Type B pancreatic cell (in vitro differentiated cells): ENCODE results near the gene TLE1. TPM values are rescaled to one million over a fixed set of nuclear protein-coding genes. Genes with fewer than 3 reads are reported as not detected.

Experiments
- DNase-seq: peaks from one replicate; pipeline ENCODE4 v3.0.0; 2021; ENCODE audit warnings: mixed read lengths; ENCODE audit not compliant: unreplicated experiment; ENCODE audit errors: extremely low spot score
- H3K27ac Mint-ChIP-seq: 2 replicates; pipeline ENCODE4 v1.8.0; 2021; ENCODE audit warnings: mild to moderate bottlenecking, mixed read lengths
- H3K27me3 Mint-ChIP-seq: 2 replicates; pipeline ENCODE4 v1.8.0; 2021; ENCODE audit warnings: mixed read lengths
- H3K36me3 Mint-ChIP-seq: 2 replicates; pipeline ENCODE4 v1.8.0; 2021; ENCODE audit warnings: mixed read lengths
- H3K4me1 Mint-ChIP-seq: one replicate; pipeline ENCODE4 v1.8.0; 2021; ENCODE audit warnings: mixed read lengths; ENCODE audit not compliant: unreplicated experiment
- H3K4me3 Mint-ChIP-seq: 2 replicates; pipeline ENCODE4 v1.8.0; 2021; ENCODE audit warnings: mild to moderate bottlenecking, mixed read lengths
- H3K9me3 Mint-ChIP-seq: 2 replicates; pipeline ENCODE4 v1.8.0; 2021; ENCODE audit warnings: mixed read lengths
- total RNA-seq: library from RNA; stranded (reverse); gene quantifications from 2 replicates; pipeline ENCODE4 v1.2.1, GENCODE V29; 2021; ENCODE audit warnings: low replicate concordance
- TF ChIP-seq, protein P1 (sequence below): fragments of 200-600 bp; sonication (generic); conservative IDR thresholded peaks from 2 replicates; pipeline ENCODE4 v1.5.0; 2021; ENCODE audit warnings: antibody characterized with exemption, mild to moderate bottlenecking

The TLE1 gene
- total RNA-seq, 1 donor from 2014 or later: 99.6 TPM

DNA sequence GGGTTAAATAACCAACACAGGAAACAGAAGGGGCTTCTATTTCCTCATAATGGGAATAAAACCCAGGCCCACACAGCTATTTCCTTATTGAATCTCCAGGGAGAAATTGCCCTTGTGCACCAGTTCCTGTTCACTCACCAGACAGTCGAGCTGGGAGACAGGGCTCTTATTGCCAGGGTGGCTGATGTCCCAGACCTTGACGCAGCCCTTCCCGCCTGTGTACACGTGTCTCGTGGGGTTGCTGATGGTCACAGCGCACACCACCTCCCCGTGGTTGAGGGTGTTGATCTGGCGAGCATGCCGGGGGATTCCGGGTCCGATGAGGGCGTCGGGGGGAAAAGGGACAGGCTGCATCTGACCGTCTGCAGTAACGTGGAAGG is 96.5 kb downstream of the TLE1 start:
- DNase-seq: no peak
- H3K4me3 Mint-ChIP-seq: no peak overlapping the region
- H3K27ac Mint-ChIP-seq: peak overlapping the region; percentile 51
- H3K36me3 Mint-ChIP-seq: peaks cover 77% of the 10 kb centered on the region
- peaks cover 45% of the 10 kb centered on the region for H3K4me1 Mint-ChIP-seq
- TF ChIP-seq, protein P1, sequence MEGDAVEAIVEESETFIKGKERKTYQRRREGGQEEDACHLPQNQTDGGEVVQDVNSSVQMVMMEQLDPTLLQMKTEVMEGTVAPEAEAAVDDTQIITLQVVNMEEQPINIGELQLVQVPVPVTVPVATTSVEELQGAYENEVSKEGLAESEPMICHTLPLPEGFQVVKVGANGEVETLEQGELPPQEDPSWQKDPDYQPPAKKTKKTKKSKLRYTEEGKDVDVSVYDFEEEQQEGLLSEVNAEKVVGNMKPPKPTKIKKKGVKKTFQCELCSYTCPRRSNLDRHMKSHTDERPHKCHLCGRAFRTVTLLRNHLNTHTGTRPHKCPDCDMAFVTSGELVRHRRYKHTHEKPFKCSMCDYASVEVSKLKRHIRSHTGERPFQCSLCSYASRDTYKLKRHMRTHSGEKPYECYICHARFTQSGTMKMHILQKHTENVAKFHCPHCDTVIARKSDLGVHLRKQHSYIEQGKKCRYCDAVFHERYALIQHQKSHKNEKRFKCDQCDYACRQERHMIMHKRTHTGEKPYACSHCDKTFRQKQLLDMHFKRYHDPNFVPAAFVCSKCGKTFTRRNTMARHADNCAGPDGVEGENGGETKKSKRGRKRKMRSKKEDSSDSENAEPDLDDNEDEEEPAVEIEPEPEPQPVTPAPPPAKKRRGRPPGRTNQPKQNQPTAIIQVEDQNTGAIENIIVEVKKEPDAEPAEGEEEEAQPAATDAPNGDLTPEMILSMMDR: no peak
- H3K27me3 Mint-ChIP-seq: peaks cover 4% of the 10 kb centered on the region
- peaks cover 8% of the 10 kb centered on the region for H3K9me3 Mint-ChIP-seq

GRCh38 chr9:81591791-81592190 is 97.6 kb downstream of the TLE1 start:
- Mint-ChIP-seq H3K27ac (no peak overlapping the region), H3K9me3 (peaks cover 8% of the 10 kb centered on the region), H3K4me1 (peaks cover 47% of the 10 kb centered on the region), H3K4me3 (no peak overlapping the region), H3K27me3 (peaks cover 4% of the 10 kb centered on the region), H3K36me3 (peaks cover 80% of the 10 kb centered on the region)
- TF ChIP-seq, protein P1: no peak
- no peak for DNase-seq

GRCh38 chr9:81590688-81591087 is 98.7 kb downstream of the TLE1 start:
- H3K9me3 Mint-ChIP-seq: peaks cover 8% of the 10 kb centered on the region
- peaks cover 36% of the 10 kb centered on the region for H3K4me1 Mint-ChIP-seq
- H3K4me3 Mint-ChIP-seq: no peak overlapping the region
- TF ChIP-seq, protein P1: no peak
- H3K36me3 Mint-ChIP-seq: peaks cover 75% of the 10 kb centered on the region
- peaks cover 4% of the 10 kb centered on the region for H3K27me3 Mint-ChIP-seq
- no peak for DNase-seq
- no peak overlapping the region for H3K27ac Mint-ChIP-seq

DNA sequence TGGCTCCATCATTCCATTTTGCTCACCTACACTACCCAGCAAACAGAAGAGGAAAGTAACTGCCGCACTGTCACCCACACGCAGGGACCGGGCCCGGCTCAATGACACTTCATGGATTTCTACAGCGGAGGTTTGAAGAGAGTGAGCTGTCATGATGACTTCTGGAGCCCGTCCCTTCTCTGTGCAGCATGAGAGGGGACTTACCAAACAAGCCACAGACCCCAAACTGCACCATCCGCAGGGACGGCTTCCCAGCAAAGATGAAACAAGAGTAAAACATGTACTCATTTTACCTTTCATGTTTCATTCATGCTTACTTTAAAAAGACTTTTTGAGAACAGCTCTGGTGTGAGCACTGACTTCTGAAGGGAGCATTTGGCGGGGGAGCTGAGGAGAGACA is 99.5 kb downstream of the TLE1 start:
- Mint-ChIP-seq H3K36me3 (peaks cover 77% of the 10 kb centered on the region), H3K4me3 (no peak overlapping the region), H3K27ac (no peak overlapping the region), H3K4me1 (peaks cover 35% of the 10 kb centered on the region), H3K9me3 (peaks cover 3% of the 10 kb centered on the region), H3K27me3 (peaks cover 4% of the 10 kb centered on the region)
- TF ChIP-seq, protein P1: no peak
- no peak for DNase-seq

DNA sequence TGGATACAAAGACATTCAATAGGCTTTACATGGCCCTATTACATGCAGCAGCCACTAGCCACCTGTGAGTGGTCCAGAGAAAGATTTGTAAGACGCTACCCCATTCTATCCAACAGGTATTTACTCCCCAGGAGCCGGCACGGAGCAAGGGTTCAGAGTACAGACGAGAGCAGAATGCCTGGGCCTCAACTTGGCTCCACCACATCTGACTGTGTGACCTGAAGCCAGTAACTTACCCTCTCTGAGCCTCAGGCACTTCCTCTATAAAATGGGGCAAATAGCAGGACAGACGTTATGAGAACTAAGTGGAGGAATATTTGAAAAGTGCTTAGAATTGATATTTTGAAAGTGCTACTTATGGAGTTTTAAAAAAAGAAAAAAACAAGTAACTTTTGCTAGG is 100.0 kb downstream of the TLE1 start:
- H3K4me1 Mint-ChIP-seq: peaks cover 35% of the 10 kb centered on the region
- DNase-seq: no peak
- H3K4me3 Mint-ChIP-seq: no peak overlapping the region

More for the DNA sequence above, 100.0 kb downstream of the TLE1 start:
- TF ChIP-seq, protein P1: no peak
- no peaks in the 10 kb centered on the region for H3K9me3 Mint-ChIP-seq
- H3K27me3 Mint-ChIP-seq: peaks cover 4% of the 10 kb centered on the region
- H3K36me3 Mint-ChIP-seq: peaks cover 77% of the 10 kb centered on the region
- peak overlapping the region; percentile 84 for H3K27ac Mint-ChIP-seq
